Measurements from ENCODE around the gene ZEB2. TPM values are rescaled to one million over a fixed set of nuclear protein-coding genes. Genes with fewer than 3 reads are reported as not detected.

Gene ZEB2
- total RNA-seq, 2 donors from 2014 or later, result 181 to 248 TPM

DNA sequence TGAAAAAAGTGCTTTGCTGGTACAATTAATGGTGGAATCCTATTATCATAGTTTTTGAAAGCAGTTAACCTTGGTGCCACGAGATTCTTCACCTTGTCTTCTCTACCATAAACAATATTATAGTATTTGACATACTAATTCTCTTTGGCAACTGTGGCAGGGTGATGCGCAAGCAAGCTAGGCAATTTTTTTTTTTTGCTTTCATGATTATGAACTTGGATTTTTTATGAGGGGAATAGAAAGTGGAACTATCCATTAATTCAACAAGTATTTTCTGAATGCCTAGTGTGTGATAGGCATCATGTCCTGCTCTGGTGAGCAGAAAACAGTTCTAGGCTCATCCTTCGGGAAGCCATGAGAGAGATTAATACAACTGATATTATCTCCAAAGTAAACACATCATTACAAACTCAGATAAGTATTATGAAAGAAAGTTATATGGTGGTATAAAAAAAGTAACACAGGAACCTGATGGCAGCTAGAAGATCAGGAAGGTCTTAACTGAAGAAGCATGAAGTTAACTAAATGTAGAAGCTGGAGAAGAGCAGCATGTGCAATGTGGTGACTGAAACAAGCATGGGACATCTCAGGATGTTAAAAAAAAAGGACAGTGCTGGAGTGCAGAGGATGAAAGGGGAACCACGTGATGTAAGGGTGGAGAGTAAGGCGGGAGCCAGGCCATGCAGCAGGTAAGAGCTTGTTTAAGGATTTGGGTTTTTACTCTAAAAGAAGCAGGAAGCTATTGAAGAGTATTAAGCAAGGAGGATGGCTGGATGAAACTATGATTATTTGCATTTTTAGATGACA is 113.7 kb downstream of the ZEB2 start:
- peaks cover 46 to 50% of the 10 kb centered on the region in 2 donors for H3K4me1 Mint-ChIP-seq (ENCODE audit: low read depth in 2 of 2)
- DNase-seq (ENCODE audit: low spot score), result no peak
- peaks cover 37% of the 10 kb centered on the region for H3K36me3 Mint-ChIP-seq
- peaks cover 4% of the 10 kb centered on the region for H3K9me3 Mint-ChIP-seq
- H3K4me3 Mint-ChIP-seq, result peak overlapping the region; percentile 52
- peak overlapping the region; percentile 70 to 91 for H3K27ac Mint-ChIP-seq
- peak; percentile 52 to 57 for ATAC-seq
- no peaks in the 10 kb centered on the region for H3K27me3 Mint-ChIP-seq

GRCh38 chr2:144405321-144405720 is 114.6 kb downstream of the ZEB2 start:
- no peak overlapping the region for H3K4me3 Mint-ChIP-seq
- H3K9me3 Mint-ChIP-seq, result peaks cover 4% of the 10 kb centered on the region
- H3K27me3 Mint-ChIP-seq, result no peaks in the 10 kb centered on the region
- H3K4me1 Mint-ChIP-seq (ENCODE audit: low read depth in 2 of 2), result peaks cover 46 to 50% of the 10 kb centered on the region in 2 donors
- DNase-seq (ENCODE audit: low spot score), result no peak
- peak in 1 of 2 donors; percentile 65 for ATAC-seq
- peak overlapping the region; percentile 70 to 91 for H3K27ac Mint-ChIP-seq
- peaks cover 40% of the 10 kb centered on the region for H3K36me3 Mint-ChIP-seq

DNA sequence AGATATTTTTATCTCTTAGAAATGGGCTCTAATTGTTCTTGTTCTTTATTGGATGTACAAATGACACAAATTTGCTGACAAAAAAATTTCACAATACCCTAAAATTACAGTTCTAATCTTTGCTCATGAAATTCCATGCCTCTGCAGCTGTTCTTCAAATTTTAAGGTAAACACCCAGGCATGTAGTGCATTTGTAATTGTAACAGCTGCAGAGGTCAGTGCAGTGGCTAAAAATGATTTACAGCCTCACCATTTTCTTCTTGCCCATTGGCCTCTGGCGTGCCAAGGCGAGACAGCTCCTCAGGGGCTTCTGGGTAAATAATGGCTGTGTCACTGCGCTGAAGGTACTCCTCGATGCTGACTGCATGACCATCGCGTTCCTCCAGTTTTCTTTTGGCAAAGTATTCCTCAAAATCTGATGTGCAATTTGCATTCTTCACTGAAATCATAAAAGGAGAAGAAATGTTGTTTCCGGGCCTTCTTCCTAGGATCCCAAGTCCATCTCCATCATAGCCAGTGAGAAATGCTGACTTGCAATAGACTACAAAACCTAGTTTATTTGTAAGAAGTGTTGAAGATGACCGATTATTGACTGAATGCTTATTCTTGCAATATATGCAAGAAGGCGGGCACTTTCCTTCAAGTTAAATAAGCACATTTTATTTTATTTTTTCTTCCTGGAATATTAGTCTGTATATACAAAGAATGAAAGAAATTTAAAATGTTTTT is 115.2 kb downstream of the ZEB2 start:
- Mint-ChIP-seq H3K9me3 (peaks cover 4% of the 10 kb centered on the region), H3K27ac (peak overlapping the region; percentile 70 to 91), H3K4me3 (no peak overlapping the region), H3K27me3 (no peaks in the 10 kb centered on the region), H3K36me3 (peaks cover 46% of the 10 kb centered on the region), H3K4me1 (ENCODE audit: low read depth in 2 of 2) (peaks cover 49 to 50% of the 10 kb centered on the region in 2 donors)
- DNase-seq (ENCODE audit: low spot score), result no peak
- no peak for ATAC-seq

GRCh38 chr2:144403933-144404332 is 116.0 kb downstream of the ZEB2 start:
- Mint-ChIP-seq H3K4me3 (no peak overlapping the region), H3K4me1 (ENCODE audit: low read depth in 2 of 2) (peaks cover 49 to 50% of the 10 kb centered on the region in 2 donors), H3K36me3 (peaks cover 47% of the 10 kb centered on the region), H3K9me3 (peaks cover 4% of the 10 kb centered on the region), H3K27me3 (no peaks in the 10 kb centered on the region), H3K27ac (peak overlapping the region in 1 of 2 donors; percentile 67)
- DNase-seq (ENCODE audit: low spot score) (no peak), ATAC-seq (no peak)

GRCh38 chr2:144402251-144402650 is 117.7 kb downstream of the ZEB2 start:
- Mint-ChIP-seq H3K27me3 (no peaks in the 10 kb centered on the region), H3K4me1 (ENCODE audit: low read depth in 2 of 2) (peaks cover 46 to 48% of the 10 kb centered on the region in 2 donors), H3K36me3 (peaks cover 48% of the 10 kb centered on the region), H3K9me3 (peaks cover 4% of the 10 kb centered on the region), H3K4me3 (no peak overlapping the region), H3K27ac (peak overlapping the region; percentile 60 to 83)
- DNase-seq (ENCODE audit: low spot score) (no peak), ATAC-seq (no peak)

DNA sequence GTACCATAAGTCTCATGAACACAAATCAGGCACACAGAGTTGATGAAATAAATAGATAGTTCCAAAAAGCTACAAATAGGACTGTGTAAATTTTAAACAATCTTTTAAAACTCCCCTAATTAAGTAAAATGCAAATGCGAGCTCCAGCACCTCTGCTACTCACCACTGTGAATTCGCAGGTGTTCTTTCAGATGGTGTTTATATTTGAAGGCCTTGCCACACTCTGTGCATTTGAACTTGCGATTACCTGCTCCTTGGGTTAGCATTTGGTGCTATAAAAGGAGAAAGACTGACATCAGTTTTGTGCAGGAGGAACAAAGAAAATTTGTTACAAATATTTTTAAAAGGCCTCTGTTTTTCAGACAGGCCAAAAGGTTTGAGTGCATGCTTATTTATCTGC is 118.9 kb downstream of the ZEB2 start:
- Mint-ChIP-seq H3K4me1 (ENCODE audit: low read depth in 2 of 2) (peaks cover 43 to 46% of the 10 kb centered on the region in 2 donors), H3K9me3 (no peaks in the 10 kb centered on the region), H3K27ac (peak overlapping the region; percentile 60 to 83), H3K36me3 (peaks cover 48% of the 10 kb centered on the region), H3K4me3 (no peak overlapping the region), H3K27me3 (no peaks in the 10 kb centered on the region)
- no peak for DNase-seq (ENCODE audit: low spot score)
- no peak for ATAC-seq

DNA sequence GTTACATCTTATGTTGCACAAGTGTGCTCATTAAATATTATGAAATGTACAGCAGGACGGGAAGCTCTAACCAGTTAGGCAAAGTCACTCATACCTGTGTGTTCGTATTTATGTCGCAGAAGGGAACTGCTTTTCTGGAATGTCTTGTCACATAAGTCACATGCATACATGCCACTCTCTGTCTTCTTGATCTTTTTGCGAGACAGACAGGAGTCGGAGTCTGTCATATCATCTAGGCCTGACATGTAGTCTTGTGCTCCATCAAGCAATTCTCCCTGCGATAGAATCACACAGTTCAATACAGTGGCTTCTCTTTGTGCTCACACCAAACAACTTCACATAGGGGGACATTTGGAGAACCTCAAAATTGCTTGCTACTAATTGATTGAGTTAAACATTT is 123.6 kb downstream of the ZEB2 start:
- Mint-ChIP-seq H3K4me3 (no peak overlapping the region), H3K36me3 (peaks cover 53% of the 10 kb centered on the region), H3K4me1 (ENCODE audit: low read depth in 2 of 2) (peaks cover 35 to 37% of the 10 kb centered on the region in 2 donors), H3K27ac (peak overlapping the region; percentile 80 to 89), H3K27me3 (no peaks in the 10 kb centered on the region), H3K9me3 (no peaks in the 10 kb centered on the region)
- ATAC-seq, result no peak
- no peak for DNase-seq (ENCODE audit: low spot score)

GRCh38 chr2:144390424-144391020 is 129.4 kb downstream of the ZEB2 start:
- H3K4me3 Mint-ChIP-seq, result no peak overlapping the region
- ATAC-seq, result no peak
- H3K27ac Mint-ChIP-seq, result no peak overlapping the region
- DNase-seq (ENCODE audit: low spot score), result no peak
- peaks cover 12% of the 10 kb centered on the region for H3K36me3 Mint-ChIP-seq
- H3K4me1 Mint-ChIP-seq (ENCODE audit: low read depth in 2 of 2), result peaks cover 10 to 18% of the 10 kb centered on the region in 2 donors
- H3K9me3 Mint-ChIP-seq, result no peaks in the 10 kb centered on the region
- H3K27me3 Mint-ChIP-seq, result no peaks in the 10 kb centered on the region

DNA sequence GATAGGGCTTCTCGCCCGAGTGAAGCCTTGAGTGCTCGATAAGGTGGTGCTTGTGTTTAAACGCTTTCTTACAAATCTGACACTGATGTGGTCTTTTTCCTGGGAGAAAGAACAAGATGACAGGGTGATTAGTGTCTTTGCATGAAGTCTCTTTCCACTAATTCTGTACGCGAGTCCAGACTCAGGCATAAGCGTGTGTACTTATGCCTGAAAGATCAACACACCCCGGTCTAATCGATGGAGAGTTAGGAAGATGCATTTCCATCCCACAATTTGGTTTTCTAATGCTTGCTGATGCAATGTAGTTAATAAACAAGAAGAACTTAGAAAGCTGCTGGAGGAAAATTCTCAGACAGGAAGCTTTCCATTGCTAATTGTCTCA is 130.0 kb downstream of the ZEB2 start:
- Mint-ChIP-seq H3K27me3 (no peaks in the 10 kb centered on the region), H3K4me3 (no peak overlapping the region), H3K27ac (no peak overlapping the region), H3K9me3 (no peaks in the 10 kb centered on the region), H3K4me1 (ENCODE audit: low read depth in 2 of 2) (peaks cover 5 to 18% of the 10 kb centered on the region in 2 donors), H3K36me3 (peaks cover 6% of the 10 kb centered on the region)
- no peak for ATAC-seq
- DNase-seq (ENCODE audit: low spot score), result no peak

GRCh38 chr2:144389151-144389929 is 130.6 kb downstream of the ZEB2 start:
- Mint-ChIP-seq H3K27ac (no peak overlapping the region), H3K9me3 (no peaks in the 10 kb centered on the region), H3K27me3 (no peaks in the 10 kb centered on the region), H3K36me3 (peaks cover 6% of the 10 kb centered on the region), H3K4me3 (no peak overlapping the region), H3K4me1 (ENCODE audit: low read depth in 2 of 2) (peaks cover 5 to 19% of the 10 kb centered on the region in 2 donors)
- DNase-seq (ENCODE audit: low spot score) (no peak), ATAC-seq (no peak)

- Mint-ChIP-seq H3K27ac (peak overlapping the region in 1 of 2 donors; percentile 80), H3K36me3 (peaks cover 8% of the 10 kb centered on the region), H3K9me3 (peaks cover 3% of the 10 kb centered on the region), H3K27me3 (no peaks in the 10 kb centered on the region), H3K4me3 (no peak overlapping the region), H3K4me1 (ENCODE audit: low read depth in 2 of 2) (peaks cover 36 to 45% of the 10 kb centered on the region in 2 donors)
- DNase-seq (ENCODE audit: low spot score), result no peak
- no peak for ATAC-seq
Measured at GRCh38 chr2:144385381-144385780, 134.5 kb downstream of the ZEB2 start.

DNA sequence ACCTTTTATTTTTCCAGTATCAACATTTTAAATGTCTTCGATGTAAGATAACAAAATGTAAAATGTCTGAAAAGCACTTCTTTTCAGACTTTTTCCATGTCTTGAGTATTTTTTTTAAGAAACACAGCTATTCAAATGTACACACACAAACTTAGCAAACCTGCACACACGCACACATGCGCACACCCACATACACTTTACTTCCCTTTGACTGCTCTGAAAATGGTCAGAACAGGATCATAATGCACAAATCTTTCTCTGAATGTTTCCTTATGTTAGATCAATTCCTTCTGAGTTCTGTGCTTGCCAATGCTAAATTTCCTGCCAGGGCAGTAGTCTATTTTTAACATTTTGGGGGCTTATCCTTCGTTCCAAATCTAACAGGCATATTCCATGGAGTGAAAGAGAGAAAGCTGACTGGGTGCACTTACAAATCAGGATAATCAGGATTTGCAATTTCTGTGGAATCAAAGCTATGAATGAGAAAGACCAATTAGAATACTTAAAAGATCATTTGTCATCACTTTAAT is 136.3 kb downstream of the ZEB2 start:
- Mint-ChIP-seq H3K27me3 (no peaks in the 10 kb centered on the region), H3K9me3 (peaks cover 3% of the 10 kb centered on the region), H3K4me3 (peak overlapping the region; percentile 63), H3K27ac (peak overlapping the region; percentile 47 to 55), H3K4me1 (ENCODE audit: low read depth in 2 of 2) (peaks cover 46 to 57% of the 10 kb centered on the region in 2 donors), H3K36me3 (peaks cover 8% of the 10 kb centered on the region)
- DNase-seq (ENCODE audit: low spot score) (no peak), ATAC-seq (no peak)

DNA sequence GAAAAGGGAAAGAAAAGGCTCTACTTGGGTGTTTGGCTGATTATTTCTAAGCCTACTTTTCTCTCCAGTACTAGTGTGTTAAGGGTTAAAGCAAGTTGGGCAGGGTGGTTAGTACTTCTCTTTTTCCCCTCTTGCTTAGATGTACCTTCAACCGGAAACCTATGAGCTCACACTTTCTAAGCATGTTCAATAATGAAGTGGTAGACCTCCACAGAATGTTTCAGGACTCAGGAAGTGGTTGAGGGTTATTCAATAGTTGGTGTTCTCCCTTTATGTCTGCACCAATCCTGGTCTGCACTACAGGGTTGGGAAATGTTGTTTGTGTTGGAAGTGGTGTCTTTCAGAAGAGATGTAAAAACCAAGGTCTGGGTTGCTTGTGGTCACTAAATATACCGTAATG is 137.1 kb downstream of the ZEB2 start:
- H3K9me3 Mint-ChIP-seq, result peaks cover 3% of the 10 kb centered on the region
- H3K4me1 Mint-ChIP-seq (ENCODE audit: low read depth in 2 of 2), result peaks cover 50 to 61% of the 10 kb centered on the region in 2 donors
- DNase-seq (ENCODE audit: low spot score) (peak; percentile 83), ATAC-seq (peak; percentile 98 to 99)
- no peaks in the 10 kb centered on the region for H3K27me3 Mint-ChIP-seq
- peak overlapping the region; percentile 47 to 55 for H3K27ac Mint-ChIP-seq
- peak overlapping the region; percentile 58 for H3K4me3 Mint-ChIP-seq
- peaks cover 8% of the 10 kb centered on the region for H3K36me3 Mint-ChIP-seq

Measured in natural killer cell treated with Interleukin-12 subunit alpha and Interleukin-12 subunit beta and Interleukin-15 and Interleukin-18, amount 100 ng/mL, for 72 hours (primary cell).